ENCODE results near the gene PKD1.

DNA sequence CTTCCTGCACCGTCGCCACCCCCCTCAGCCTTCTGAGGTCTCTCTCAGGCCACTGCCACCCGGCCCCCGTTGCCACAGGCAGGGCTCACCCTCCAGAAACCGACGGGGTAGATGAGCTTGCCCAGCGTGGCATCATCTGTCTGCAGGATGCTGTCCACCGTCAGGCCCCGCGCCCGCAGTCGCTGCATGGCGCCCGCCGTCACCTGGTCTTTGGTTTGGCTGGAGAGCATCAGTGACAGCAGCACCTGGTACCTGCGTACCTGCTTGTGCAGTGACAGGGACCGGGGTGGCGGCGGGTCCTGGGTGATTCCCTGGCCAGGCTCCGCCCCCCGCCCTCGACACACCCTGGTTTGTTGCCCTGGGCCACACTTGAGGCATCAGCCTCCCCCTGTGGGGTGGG lies 91.2 kb downstream of the PKD1 start:
- TF ChIP-seq, protein P1, sequence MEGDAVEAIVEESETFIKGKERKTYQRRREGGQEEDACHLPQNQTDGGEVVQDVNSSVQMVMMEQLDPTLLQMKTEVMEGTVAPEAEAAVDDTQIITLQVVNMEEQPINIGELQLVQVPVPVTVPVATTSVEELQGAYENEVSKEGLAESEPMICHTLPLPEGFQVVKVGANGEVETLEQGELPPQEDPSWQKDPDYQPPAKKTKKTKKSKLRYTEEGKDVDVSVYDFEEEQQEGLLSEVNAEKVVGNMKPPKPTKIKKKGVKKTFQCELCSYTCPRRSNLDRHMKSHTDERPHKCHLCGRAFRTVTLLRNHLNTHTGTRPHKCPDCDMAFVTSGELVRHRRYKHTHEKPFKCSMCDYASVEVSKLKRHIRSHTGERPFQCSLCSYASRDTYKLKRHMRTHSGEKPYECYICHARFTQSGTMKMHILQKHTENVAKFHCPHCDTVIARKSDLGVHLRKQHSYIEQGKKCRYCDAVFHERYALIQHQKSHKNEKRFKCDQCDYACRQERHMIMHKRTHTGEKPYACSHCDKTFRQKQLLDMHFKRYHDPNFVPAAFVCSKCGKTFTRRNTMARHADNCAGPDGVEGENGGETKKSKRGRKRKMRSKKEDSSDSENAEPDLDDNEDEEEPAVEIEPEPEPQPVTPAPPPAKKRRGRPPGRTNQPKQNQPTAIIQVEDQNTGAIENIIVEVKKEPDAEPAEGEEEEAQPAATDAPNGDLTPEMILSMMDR (IDR thresholded peaks at IDR 0.05) = no peak
- no peak for TF ChIP-seq POLR2A (IDR thresholded peaks at IDR 0.05)
